ENCODE results near the gene RAB7A. TPM values are rescaled to one million over a fixed set of nuclear protein-coding genes. Genes with fewer than 3 reads are reported as not detected.

The RAB7A gene
- total RNA-seq, 4 donors from 2014 or later = 81.0 to 116 (median 87.0) TPM

DNA sequence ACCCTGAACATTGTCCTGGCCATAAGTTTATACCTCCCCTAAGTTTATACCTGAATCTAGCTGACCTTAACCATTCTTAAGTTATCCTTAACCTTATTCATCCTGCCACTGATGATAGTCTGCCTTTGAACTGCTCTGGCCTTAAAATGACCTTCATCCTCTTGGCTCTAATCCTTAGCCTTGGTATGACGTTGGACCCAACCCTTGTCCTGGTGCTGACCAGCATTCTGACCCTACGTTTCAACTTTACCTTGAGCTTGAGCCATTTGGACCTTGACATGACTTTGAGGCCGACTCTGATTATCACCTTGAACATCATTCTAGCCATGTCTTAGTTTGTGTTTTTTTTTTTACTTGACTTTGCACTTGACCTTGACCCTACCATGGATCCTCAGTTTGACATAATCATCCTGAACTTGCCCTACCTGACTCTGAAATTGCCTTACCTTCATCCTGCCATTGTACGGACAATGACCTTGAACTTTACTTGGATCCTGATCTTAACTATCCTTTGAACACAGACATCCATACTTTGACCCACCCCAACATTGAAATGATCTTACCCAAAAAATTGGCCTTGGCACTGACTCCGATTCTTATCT is 92.3 kb downstream of the RAB7A start:
- H3K4me3 ChIP-seq = no peak overlapping the region
- no peak overlapping the region for H3K27ac ChIP-seq (replicated peaks in 1 of 4)
- no peaks in the 10 kb centered on the region for H3K9me3 ChIP-seq
- peaks cover 15 to 24% (median 21%) of the 10 kb centered on the region in 4 donors for H3K4me1 ChIP-seq
- no peak for DNase-seq (ENCODE audit: extremely low spot score)
- intact Hi-C loops (cut with DNase I) = no loop called here
- WGBS = 95% methylated on average over 5 of the region's 5 CpGs
- peaks cover 6 to 47% (median 29%) of the 10 kb centered on the region in 4 donors for H3K36me3 ChIP-seq
- no peaks in the 10 kb centered on the region for H3K27me3 ChIP-seq
- TF ChIP-seq, protein P1, sequence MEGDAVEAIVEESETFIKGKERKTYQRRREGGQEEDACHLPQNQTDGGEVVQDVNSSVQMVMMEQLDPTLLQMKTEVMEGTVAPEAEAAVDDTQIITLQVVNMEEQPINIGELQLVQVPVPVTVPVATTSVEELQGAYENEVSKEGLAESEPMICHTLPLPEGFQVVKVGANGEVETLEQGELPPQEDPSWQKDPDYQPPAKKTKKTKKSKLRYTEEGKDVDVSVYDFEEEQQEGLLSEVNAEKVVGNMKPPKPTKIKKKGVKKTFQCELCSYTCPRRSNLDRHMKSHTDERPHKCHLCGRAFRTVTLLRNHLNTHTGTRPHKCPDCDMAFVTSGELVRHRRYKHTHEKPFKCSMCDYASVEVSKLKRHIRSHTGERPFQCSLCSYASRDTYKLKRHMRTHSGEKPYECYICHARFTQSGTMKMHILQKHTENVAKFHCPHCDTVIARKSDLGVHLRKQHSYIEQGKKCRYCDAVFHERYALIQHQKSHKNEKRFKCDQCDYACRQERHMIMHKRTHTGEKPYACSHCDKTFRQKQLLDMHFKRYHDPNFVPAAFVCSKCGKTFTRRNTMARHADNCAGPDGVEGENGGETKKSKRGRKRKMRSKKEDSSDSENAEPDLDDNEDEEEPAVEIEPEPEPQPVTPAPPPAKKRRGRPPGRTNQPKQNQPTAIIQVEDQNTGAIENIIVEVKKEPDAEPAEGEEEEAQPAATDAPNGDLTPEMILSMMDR (IDR thresholded peaks at IDR 0.05) = no peak
- no peak for TF ChIP-seq POLR2A (IDR thresholded peaks at IDR 0.05; ENCODE audit: low read depth)
- no peak for TF ChIP-seq EP300 (IDR thresholded peaks at IDR 0.05)
- no peak for TF ChIP-seq POLR2AphosphoS5 (IDR thresholded peaks at IDR 0.05)

DNA sequence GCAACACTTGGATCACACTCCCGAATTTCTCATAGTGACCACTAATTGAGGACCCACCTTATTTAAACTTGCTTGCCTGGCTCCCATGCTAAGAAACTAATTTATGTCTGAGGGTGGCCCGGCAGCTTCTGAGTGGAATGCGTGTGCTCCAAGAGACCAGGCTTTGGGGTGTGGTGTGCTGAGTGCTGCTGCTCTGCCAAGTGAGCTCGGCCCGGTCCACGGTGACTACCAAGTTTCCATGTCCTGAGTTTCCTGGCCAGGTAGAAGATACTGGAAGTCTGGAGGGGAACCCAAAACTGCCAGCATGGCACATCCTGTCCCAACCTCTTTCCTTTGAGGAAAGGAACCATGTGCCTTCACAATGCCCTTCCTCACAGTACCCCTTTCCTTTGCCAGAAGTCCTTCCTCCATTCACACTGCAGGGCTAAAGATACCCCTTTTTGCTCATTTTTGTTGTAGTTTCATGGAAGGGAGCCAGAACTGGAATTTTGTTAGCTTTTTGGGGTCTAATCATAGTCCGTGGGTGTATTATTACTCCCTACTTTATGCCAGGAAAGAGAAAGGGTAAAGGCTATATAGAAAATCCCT is 94.4 kb downstream of the RAB7A start:
- Histone ChIP-seq H3K4me3 (no peak overlapping the region), H3K36me3 (peaks cover 0 to 32% (median 17%) of the 10 kb centered on the region in 4 donors), H3K27me3 (no peaks in the 10 kb centered on the region), H3K27ac (replicated peaks in 1 of 4) (no peak overlapping the region), H3K4me1 (peaks cover 4 to 9% (median 5%) of the 10 kb centered on the region in 4 donors), H3K9me3 (no peaks in the 10 kb centered on the region)
- no peak for TF ChIP-seq POLR2A (IDR thresholded peaks at IDR 0.05; ENCODE audit: low read depth)
- TF ChIP-seq POLR2AphosphoS5 (IDR thresholded peaks at IDR 0.05) = peak in 1 of 2 donors; percentile 16
- no peak for TF ChIP-seq EP300 (IDR thresholded peaks at IDR 0.05)
- TF ChIP-seq, protein P1 (IDR thresholded peaks at IDR 0.05) = no peak
- WGBS = 79% methylated on average over 7 of the region's 7 CpGs
- DNase-seq (ENCODE audit: extremely low spot score) = no peak
- intact Hi-C loops (cut with DNase I) = no loop called here

DNA sequence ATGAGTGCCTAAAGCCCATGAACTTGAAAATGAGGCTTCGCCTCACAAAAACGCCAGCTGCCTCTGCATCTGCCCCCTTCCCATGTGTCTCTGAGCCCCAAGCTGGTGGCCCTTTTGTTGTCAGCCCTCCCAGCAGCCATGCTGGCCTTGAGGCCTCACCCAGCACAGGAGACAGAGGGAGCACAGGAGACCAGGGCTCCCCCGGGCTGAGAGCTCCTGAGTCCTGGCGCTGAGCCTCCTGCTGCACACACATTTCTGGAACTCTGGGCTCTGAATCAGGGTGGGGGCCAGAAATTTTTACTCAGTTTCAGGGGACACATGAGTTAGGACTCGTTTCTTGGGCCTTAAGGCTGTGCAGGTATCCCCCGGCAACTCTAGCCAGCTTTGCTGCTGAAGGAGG is 97.0 kb downstream of the RAB7A start:
- peaks cover 0 to 15% (median 9%) of the 10 kb centered on the region in 4 donors for H3K36me3 ChIP-seq
- TF ChIP-seq POLR2A (IDR thresholded peaks at IDR 0.05; ENCODE audit: low read depth) (no peak), EP300 (IDR thresholded peaks at IDR 0.05) (no peak), POLR2AphosphoS5 (IDR thresholded peaks at IDR 0.05) (no peak)
- TF ChIP-seq, protein P1 (IDR thresholded peaks at IDR 0.05) = no peak
- H3K27ac ChIP-seq (replicated peaks in 1 of 4) = no peak overlapping the region
- DNase-seq (ENCODE audit: extremely low spot score) = no peak
- intact Hi-C loops (cut with DNase I) = no loop called here
- H3K27me3 ChIP-seq = no peaks in the 10 kb centered on the region
- WGBS = 83% methylated on average over 2 of the region's 6 CpGs
- H3K4me3 ChIP-seq = no peak overlapping the region
- no peaks in the 10 kb centered on the region for H3K9me3 ChIP-seq
- peaks cover 0 to 3% (median 0%) of the 10 kb centered on the region in 4 donors for H3K4me1 ChIP-seq

DNA sequence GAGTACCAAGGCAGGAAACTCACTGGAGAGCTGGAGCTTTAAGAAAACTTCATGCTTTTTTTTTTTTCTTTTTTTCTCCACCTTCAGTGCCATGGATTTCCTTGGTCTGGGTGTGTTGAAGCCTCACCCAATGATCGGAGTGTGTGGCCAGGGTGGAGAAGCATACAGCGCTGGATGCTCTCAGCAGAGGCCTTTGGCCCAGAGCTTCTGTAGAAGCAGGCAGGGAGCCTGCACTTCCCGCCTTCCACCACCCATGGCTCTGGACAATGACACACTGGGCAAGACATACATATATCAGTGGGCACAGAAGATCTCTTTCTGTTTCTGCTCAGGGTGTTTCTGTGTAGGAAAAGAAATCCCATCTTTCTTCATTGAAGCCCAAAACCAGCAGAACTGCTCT is 97.6 kb downstream of the RAB7A start:
- Histone ChIP-seq H3K9me3 (no peaks in the 10 kb centered on the region), H3K27ac (replicated peaks in 1 of 4) (no peak overlapping the region), H3K4me1 (peaks cover 0 to 3% (median 0%) of the 10 kb centered on the region in 4 donors), H3K36me3 (peaks cover 0 to 9% (median 4%) of the 10 kb centered on the region in 4 donors), H3K4me3 (no peak overlapping the region), H3K27me3 (no peaks in the 10 kb centered on the region)
- intact Hi-C loops (cut with DNase I) = no loop called here
- TF ChIP-seq EP300 (IDR thresholded peaks at IDR 0.05) (no peak), POLR2AphosphoS5 (IDR thresholded peaks at IDR 0.05) (no peak), POLR2A (IDR thresholded peaks at IDR 0.05; ENCODE audit: low read depth) (no peak)
- TF ChIP-seq, protein P1 (IDR thresholded peaks at IDR 0.05) = no peak
- 72% methylated on average over 3 of the region's 3 CpGs for WGBS
- DNase-seq (ENCODE audit: extremely low spot score) = no peak
